K562 (cell line): Measurements from ENCODE around the gene OR2B6. TPM values are rescaled to one million over a fixed set of nuclear protein-coding genes. Genes with fewer than 3 reads are reported as not detected.

ENCODE experiments used
- ATAC-seq: fragments of 200-7000 bp; cut with Tn5 transposase; 3 replicates; pipeline ENCODE4 v1.9.1; 2020; ENCODE audit warnings: moderate library complexity
- BruUV-seq: library from RNA; stranded (reverse); fragments of 400-500 nt; replicated peaks from 2 replicates; lab custom pipeline; 2021; lab: Mats Ljungman, UMichigan
- CTCF ChIA-PET: fragments of 300-600 bp; formaldehyde crosslinking; extraction: SDS; loops from one replicate; lab custom pipeline; 2021; ENCODE audit warnings: low intra/inter-chr PET ratio; lab: Yijun Ruan, JAX
- POLR2A ChIA-PET: fragments of 300-600, 350-650 bp; sonication (Branson Sonifier 250); formaldehyde crosslinking; extraction: SDS; loops from one replicate; lab custom pipeline; 2021; ENCODE audit warnings: antibody characterized with exemption, inconsistent platforms; lab: Yijun Ruan, JAX
- DNase-seq, 4 experiments: peaks; one replicate each; pipeline versions ENCODE4 v3.0.0 to v3.0.0-alpha.2; 2011 to 2018; ENCODE audit warnings: low spot score in 3 of 4, mixed read lengths in 3 of 4; ENCODE audit errors: extremely low read depth in 1 of 4
- FAIRE-seq: peaks from 2 replicates; lab custom pipeline; 2011; peaks lifted over from hg19 to GRCh38; lab: Jason Lieb, UNC
- H2AFZ ChIP-seq: 2 replicates; pipeline ENCODE4 v1.6.0; 2011; ENCODE audit warnings: low read depth, low read length, control low read depth, inconsistent platforms
- H3K27ac ChIP-seq: fragments of 200-600 bp; 3 replicates; pipeline ENCODE4 v1.8.0; 2011; ENCODE audit warnings: low read depth, mild to moderate bottlenecking, control low read depth, inconsistent platforms, low read length, moderate library complexity, mixed read lengths; ENCODE audit errors: extremely low read depth
- H3K27me3 ChIP-seq, 2 experiments: fragments of 300-600 bp in 1 of 2; 2 replicates in 1 of 2; 3 replicates in 1 of 2; pipeline versions ENCODE4 v1.6.0 to v1.8.0; 2011; ENCODE audit warnings: inconsistent platforms in 2 of 2, low read length in 2 of 2, mild to moderate bottlenecking in 1 of 2, mixed read lengths in 1 of 2, moderate library complexity in 1 of 2; ENCODE audit not compliant: control insufficient read depth in 2 of 2, insufficient read depth in 2 of 2
- H3K36me3 ChIP-seq: fragments of 300-600 bp; 3 replicates; pipeline ENCODE4 v1.8.0; 2011; ENCODE audit warnings: mild to moderate bottlenecking, low read length, inconsistent platforms; ENCODE audit not compliant: control insufficient read depth, insufficient read depth
- H3K4me1 ChIP-seq, 2 experiments: fragments of 200-600 bp in 1 of 2; replicated peaks in 1 of 2; 2 replicates in 1 of 2; 3 replicates in 1 of 2; pipeline versions ENCODE4 v1.5.1 to v1.8.0; 2011; ENCODE audit warnings: inconsistent platforms in 2 of 2, low read length in 2 of 2, mild to moderate bottlenecking in 1 of 2, mixed read lengths in 1 of 2, moderate library complexity in 1 of 2; ENCODE audit not compliant: control insufficient read depth in 2 of 2, insufficient read depth in 2 of 2
- H3K4me2 ChIP-seq: 2 replicates; pipeline ENCODE4 v1.6.1; 2011; ENCODE audit warnings: low read length, control low read depth, inconsistent platforms, mixed read lengths; ENCODE audit not compliant: insufficient read depth
- H3K4me3 ChIP-seq: fragments of 200-600 bp; sonication (generic), shearing (Covaris generic); 2 replicates; pipeline ENCODE4 v1.5.1; 2016; ENCODE audit warnings: control low read depth, inconsistent platforms
- H3K79me2 ChIP-seq: fragments of 200-600 bp; 3 replicates; pipeline ENCODE4 v1.8.0; 2011; ENCODE audit warnings: low read length, inconsistent platforms; ENCODE audit not compliant: control insufficient read depth, insufficient read depth
- H3K9ac ChIP-seq, 2 experiments: 2 replicates each; pipeline versions ENCODE4 v1.6.0 to v1.6.1; 2011; ENCODE audit warnings: low read depth in 2 of 2, low read length in 2 of 2, control low read depth in 1 of 2, inconsistent platforms in 1 of 2, mild to moderate bottlenecking in 1 of 2, mixed read lengths in 1 of 2; ENCODE audit not compliant: insufficient read depth in 1 of 2
- H3K9me1 ChIP-seq: one replicate; pipeline ENCODE4 v1.6.0; 2011; ENCODE audit warnings: inconsistent platforms, mild to moderate bottlenecking, low read length, moderate library complexity; ENCODE audit not compliant: control insufficient read depth, insufficient read depth
- H3K9me3 ChIP-seq: replicated peaks from 2 replicates; pipeline ENCODE4 v1.5.1; 2011; ENCODE audit warnings: low read depth, low read length, inconsistent platforms; ENCODE audit not compliant: control insufficient read depth, insufficient read depth
- H4K20me1 ChIP-seq: replicated peaks from 2 replicates; pipeline ENCODE4 v1.6.1; 2011; ENCODE audit warnings: low read length, inconsistent platforms, mixed read lengths; ENCODE audit not compliant: control insufficient read depth, insufficient read depth
- HDGF ChIP-seq: fragments of 450-650 bp; IDR thresholded peaks from 2 replicates; pipeline ENCODE4 v1.6.1; 2016
- SRSF9 ChIP-seq: fragments of 200-400 bp; formaldehyde crosslinking; IDR thresholded peaks from 2 replicates; pipeline ENCODE4 v1.6.1; 2017; ENCODE audit warnings: low read depth, low read length, borderline replicate concordance
- U2AF1 ChIP-seq: fragments of 200-400 bp; formaldehyde crosslinking; optimal IDR thresholded peaks from 2 replicates; pipeline ENCODE3; 2017; ENCODE audit warnings: mild to moderate bottlenecking, low read depth, low read length, moderate library complexity
- WGBS: fragments of 100-300 bp; shearing (Covaris generic); methylation state at CpG from one replicate; pipeline ENCODE4 v1.1.6; 2016; ENCODE audit warnings: low coverage, mixed read lengths; ENCODE audit not compliant: insufficient coverage; ENCODE audit errors: missing lambda C conversion rate; 5-methylcytosine and 5-hydroxymethylcytosine counted together
- in situ Hi-C: fragments of 300-500 bp; cut with MboI; formaldehyde crosslinking; loops from 4 replicates; pipeline ENCODE4 v1.15.0; 2018; ENCODE audit warnings: inconsistent platforms, mixed read lengths
- intact Hi-C: fragments of 100-400 bp; cut with micrococcal nuclease; formaldehyde crosslinking; loops from 2 replicates; pipeline ENCODE4 v1.14.2; 2022
- polyA plus RNA-seq, 8 experiments: library from polyadenylated mRNA; depleted of rRNA in 4 of 8; stranded (reverse) in 5 of 8; unstranded in 3 of 8; fragments of >200 nt; fragmentation: Nextera tagmentation in 2 of 8; fragmentation: Illumina TruSeq in 1 of 8; extraction: Ambion mirVana in 2 of 8; extraction: Trizol in 1 of 8; gene quantifications; 2 replicates each; pipeline versions ENCODE4 v1.2.1 to v1.2.3, GENCODE V29; 2011 to 2014; ENCODE audit warnings: inconsistent platforms in 1 of 8, missing spikeins in 1 of 8
- total RNA-seq, 7 experiments: library from RNA; depleted of rRNA in 6 of 7; stranded (reverse); fragments of >200 nt in 6 of 7; fragmentation: Illumina TruSeq in 2 of 7; extraction: Trizol in 2 of 7; gene quantifications; 2 replicates each; pipeline versions ENCODE4 v1.2.1 to v1.2.3, GENCODE V29; 2011 to 2021; ENCODE audit warnings: low replicate concordance in 1 of 7
- TF ChIP-seq, protein P1 (sequence below): sonication (generic); formaldehyde crosslinking; IDR thresholded peaks from 2 replicates; pipeline ENCODE4 v1.8.1; 2022; ENCODE audit warnings: missing genetic modification reagents
- TF ChIP-seq, protein P2 (sequence below): sonication (generic); formaldehyde crosslinking; IDR thresholded peaks from 2 replicates; pipeline ENCODE4 v1.8.0; 2022; ENCODE audit warnings: mild to moderate bottlenecking, missing genetic modification reagents

OR2B6 gene
- total and polyA plus RNA-seq, 9 of the 15 experiments (the other 6 are each of a cell fraction or from before 2014, with no cell fraction given): 1.9 to 18.7 (median 4.4) TPM

DNA sequence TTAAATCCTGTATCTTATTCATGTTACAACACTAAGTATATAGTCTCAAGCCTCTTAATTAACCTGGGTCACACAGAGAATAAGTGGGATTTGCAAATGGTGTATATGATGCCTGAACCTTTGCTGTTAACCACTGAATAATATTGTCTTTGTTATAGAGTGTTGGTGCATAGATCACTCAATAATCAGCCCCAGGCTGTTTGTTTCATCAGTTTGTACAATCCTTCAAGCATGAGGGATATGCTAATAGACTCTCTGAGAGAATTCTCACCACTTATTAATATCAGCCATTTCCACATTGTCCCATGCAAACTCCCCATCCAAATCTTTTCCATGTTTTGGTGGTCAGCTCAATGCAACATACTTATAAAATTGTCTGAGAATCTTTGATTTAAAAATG, 21.7 kb downstream of the OR2B6 start (continued):
- TF ChIP-seq, protein P1, sequence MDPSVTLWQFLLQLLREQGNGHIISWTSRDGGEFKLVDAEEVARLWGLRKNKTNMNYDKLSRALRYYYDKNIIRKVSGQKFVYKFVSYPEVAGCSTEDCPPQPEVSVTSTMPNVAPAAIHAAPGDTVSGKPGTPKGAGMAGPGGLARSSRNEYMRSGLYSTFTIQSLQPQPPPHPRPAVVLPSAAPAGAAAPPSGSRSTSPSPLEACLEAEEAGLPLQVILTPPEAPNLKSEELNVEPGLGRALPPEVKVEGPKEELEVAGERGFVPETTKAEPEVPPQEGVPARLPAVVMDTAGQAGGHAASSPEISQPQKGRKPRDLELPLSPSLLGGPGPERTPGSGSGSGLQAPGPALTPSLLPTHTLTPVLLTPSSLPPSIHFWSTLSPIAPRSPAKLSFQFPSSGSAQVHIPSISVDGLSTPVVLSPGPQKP (CRISPR knock-in tag): no peak

DNA sequence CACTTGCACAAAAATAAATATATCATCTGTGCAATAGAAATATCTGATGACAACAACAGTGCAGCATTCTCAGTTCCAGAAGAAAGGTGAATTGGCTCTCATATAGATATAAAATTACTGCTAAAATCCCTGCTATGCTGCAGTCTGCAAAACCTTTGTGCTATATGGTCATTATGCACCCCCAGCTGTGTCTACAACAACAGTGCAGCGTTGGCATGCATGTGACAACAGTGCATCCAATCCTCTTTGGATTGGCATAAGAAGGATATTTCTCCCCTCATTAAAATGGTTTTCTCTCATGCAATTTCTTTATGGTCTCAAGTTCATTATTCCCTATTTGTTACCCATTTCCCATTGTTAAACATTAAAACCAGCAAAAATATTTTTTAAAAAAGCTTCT, 23.1 kb downstream of the OR2B6 start:
- TF ChIP-seq U2AF1 (no peak), SRSF9 (no peak), HDGF (no peak)
- TF ChIP-seq, protein P2, sequence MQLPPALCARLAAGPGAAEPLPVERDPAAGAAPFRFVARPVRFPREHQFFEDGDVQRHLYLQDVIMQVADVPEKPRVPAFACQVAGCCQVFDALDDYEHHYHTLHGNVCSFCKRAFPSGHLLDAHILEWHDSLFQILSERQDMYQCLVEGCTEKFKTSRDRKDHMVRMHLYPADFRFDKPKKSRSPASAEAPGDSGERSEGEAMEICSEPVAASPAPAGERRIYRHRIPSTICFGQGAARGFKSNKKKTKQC (CRISPR knock-in tag): no peak
- no peak overlapping the region for H3K9ac ChIP-seq
- intact Hi-C loops: no loop called here
- in situ Hi-C loops: no loop called here
- H2AFZ ChIP-seq: no peak overlapping the region
- H3K27me3 ChIP-seq: no peaks in the 10 kb centered on the region
- ATAC-seq (no peak), DNase-seq (no peak), FAIRE-seq (no peak)
- WGBS: 4% methylated on average over 1 of the region's 1 CpG
- POLR2A ChIA-PET: no interaction called here
- H3K4me3 ChIP-seq: no peak overlapping the region
- no peaks in the 10 kb centered on the region for H4K20me1 ChIP-seq
- no peak overlapping the region for H3K27ac ChIP-seq
- peaks cover 0 to 4% of the 10 kb centered on the region in 2 experiments; a peak in 1 of 5 replicates for H3K4me1 ChIP-seq
- H3K4me2 ChIP-seq: no peak overlapping the region
- no TSS peak for BruUV-seq
- no peaks in the 10 kb centered on the region for H3K79me2 ChIP-seq
- H3K36me3 ChIP-seq: no peaks in the 10 kb centered on the region
- H3K9me3 ChIP-seq: no peaks in the 10 kb centered on the region
- no peaks in the 10 kb centered on the region for H3K9me1 ChIP-seq
- CTCF ChIA-PET: no interaction called here
